Lower lobe of right lung (tissue), 2 donors: ENCODE results near the gene PLAC1. TPM values are rescaled to one million over a fixed set of nuclear protein-coding genes. Genes with fewer than 3 reads are reported as not detected.

Experiments used
- ATAC-seq, 2 donors: fragments of 200-7000 bp; cut with Tn5 transposase; one replicate each; pipeline ENCODE4 v1.9.1; 2020 to 2022; ENCODE audit warnings: mild to moderate bottlenecking in 2 of 2, moderate library complexity in 2 of 2
- DNase-seq: peaks from one replicate; pipeline ENCODE4 v3.0.0-alpha.2; 2020
- H3K27ac ChIP-seq: fragments of 200-600 bp; one replicate; pipeline ENCODE4 v1.8.0; 2022
- H3K27me3 ChIP-seq: fragments of 200-600 bp; one replicate; pipeline ENCODE4 v1.8.0; 2022; ENCODE audit warnings: low read depth
- H3K36me3 ChIP-seq: fragments of 200-600 bp; one replicate; pipeline ENCODE4 v1.8.0; 2022; ENCODE audit warnings: mild to moderate bottlenecking
- H3K4me1 ChIP-seq: fragments of 200-600 bp; one replicate; pipeline ENCODE4 v1.8.0; 2022
- H3K4me3 ChIP-seq: fragments of 200-600 bp; one replicate; pipeline ENCODE4 v1.8.0; 2022; ENCODE audit warnings: mild to moderate bottlenecking
- H3K9me3 ChIP-seq: fragments of 200-600 bp; one replicate; pipeline ENCODE4 v1.8.0; 2022
- CTCF ChIP-seq: fragments of 200-600 bp; IDR thresholded peaks from one replicate; pipeline ENCODE4 v1.8.0; 2022; ENCODE audit warnings: antibody characterized with exemption, mild to moderate bottlenecking
- intact Hi-C: fragments of 100-400 bp; cut with DNase I; formaldehyde crosslinking; loops from one replicate; pipeline ENCODE4 v1.11.0; 2022
- microRNA-seq: library from miRNA; unstranded; fragments of <30 nt; microRNA quantifications from one replicate; pipeline ENCODE4 v1.2.0, GENCODE V29; 2020; ENCODE audit warnings: borderline number of aligned reads
- total RNA-seq: library from RNA; stranded (reverse); fragmentation: NEBNext Ultra II Directional; extraction: Animal tissue kit (Norgen Biotek cat#: 25700); gene quantifications from one replicate; pipeline ENCODE4 v1.2.1, GENCODE V29; 2021
- donor health status: DM: no; HTN: yes; CAD: no; lungs with severe emphysema.

The PLAC1 gene
- total RNA-seq, 1 donor from 2014 or later, result not detected

- no peak overlapping the region for H3K4me3 ChIP-seq
- H3K27ac ChIP-seq, result no peak overlapping the region
- no peaks in the 10 kb centered on the region for H3K9me3 ChIP-seq
- no peaks in the 10 kb centered on the region for H3K27me3 ChIP-seq
- no peaks in the 10 kb centered on the region for H3K36me3 ChIP-seq
- no peaks in the 10 kb centered on the region for H3K4me1 ChIP-seq
- ATAC-seq (no peak), DNase-seq (no peak)
- intact Hi-C loops, result no loop called here
- TF ChIP-seq CTCF, result no peak
Observed at GRCh38 chrX:134528960-134529359, 129.3 kb downstream of the PLAC1 start.

GRCh38 chrX:134526399-134526798 lies 131.9 kb downstream of the PLAC1 start:
- no peaks in the 10 kb centered on the region for H3K27me3 ChIP-seq
- H3K4me3 ChIP-seq, result no peak overlapping the region
- no peak for TF ChIP-seq CTCF
- H3K9me3 ChIP-seq, result no peaks in the 10 kb centered on the region
- no peak overlapping the region for H3K27ac ChIP-seq
- ATAC-seq, result no peak
- no peaks in the 10 kb centered on the region for H3K4me1 ChIP-seq
- no peaks in the 10 kb centered on the region for H3K36me3 ChIP-seq
- intact Hi-C loops, result no loop called here
- no peak for DNase-seq

- TF ChIP-seq CTCF, result no peak
- Histone ChIP-seq H3K27ac (no peak overlapping the region), H3K4me3 (no peak overlapping the region), H3K9me3 (no peaks in the 10 kb centered on the region), H3K4me1 (no peaks in the 10 kb centered on the region), H3K36me3 (no peaks in the 10 kb centered on the region), H3K27me3 (no peaks in the 10 kb centered on the region)
- intact Hi-C loops, result no loop called here
- ATAC-seq (no peak), DNase-seq (no peak)
Observed at GRCh38 chrX:134525086-134525792, 133.0 kb downstream of the PLAC1 start.

GRCh38 chrX:134524181-134524580 lies 134.1 kb downstream of the PLAC1 start:
- H3K27me3 ChIP-seq, result no peaks in the 10 kb centered on the region
- H3K4me3 ChIP-seq, result no peak overlapping the region
- H3K36me3 ChIP-seq, result no peaks in the 10 kb centered on the region
- no peak for TF ChIP-seq CTCF
- ATAC-seq (no peak), DNase-seq (no peak)
- no peaks in the 10 kb centered on the region for H3K9me3 ChIP-seq
- intact Hi-C loops, result no loop called here
- H3K4me1 ChIP-seq, result no peaks in the 10 kb centered on the region
- H3K27ac ChIP-seq, result no peak overlapping the region

- no peaks in the 10 kb centered on the region for H3K27me3 ChIP-seq
- H3K4me1 ChIP-seq, result no peaks in the 10 kb centered on the region
- DNase-seq (no peak), ATAC-seq (peak; percentile 63 to 76)
- no peaks in the 10 kb centered on the region for H3K9me3 ChIP-seq
- no peak overlapping the region for H3K27ac ChIP-seq
- no peak overlapping the region for H3K4me3 ChIP-seq
- TF ChIP-seq CTCF, result peak; percentile 45
- intact Hi-C loops, result no loop called here
- no peaks in the 10 kb centered on the region for H3K36me3 ChIP-seq
Observed at GRCh38 chrX:134520860-134521390, 137.3 kb downstream of the PLAC1 start.

Small RNAs within 50 kb of the gene (microRNA-seq; reads per million reads assigned to microRNA genes)
- gene MIR424 (2,153 reads per million, percentile 86 among the genes with 10 or more reads in this experiment), gene MIR450A1 (not detected), gene MIR450A2 (2.5 reads per million), gene MIR450B (2.0 reads per million), gene MIR503 (27.6 reads per million, percentile 34 among the genes with 10 or more reads in this experiment), gene MIR542 (33.7 reads per million, percentile 36 among the genes with 10 or more reads in this experiment)

Other genes starting within 250 kb of the PLAC1 start
- gene HPRT1, start 198.3 kb downstream of the PLAC1 start, total RNA-seq, result 18.1 TPM
- gene PABIR2, start 138.7 kb upstream of the PLAC1 start, total RNA-seq, result 17.0 TPM